ENCODE data around the gene IGF2R.
"Not testable (repeated sequence)": the region's sequence is repeated elsewhere in the genome, so short reads cannot be mapped to it uniquely, and the experiment has no call there.

Gene IGF2R

GRCh38 chr6:160077526-160077925, 108.6 kb downstream of the IGF2R start:
- DNase-seq (ENCODE audit: low read depth), result no peak

GRCh38 chr6:160078883-160079685, 110.2 kb downstream of the IGF2R start:
- no peak for DNase-seq (ENCODE audit: low read depth)

GRCh38 chr6:160079686-160080043, 110.8 kb downstream of the IGF2R start:
- no peak for DNase-seq (ENCODE audit: low read depth)

GRCh38 chr6:160080097-160080496, 111.2 kb downstream of the IGF2R start:
- DNase-seq (ENCODE audit: low read depth), result no peak

GRCh38 chr6:160081398-160081797, 112.5 kb downstream of the IGF2R start:
- DNase-seq (ENCODE audit: low read depth), result no peak

- DNase-seq (ENCODE audit: low read depth), result no peak
Measured at GRCh38 chr6:160082627-160083026, 113.7 kb downstream of the IGF2R start.

GRCh38 chr6:160084198-160084776, 115.4 kb downstream of the IGF2R start:
- DNase-seq (ENCODE audit: low read depth), result no peak

- no peak for DNase-seq (ENCODE audit: low read depth)
Measured at GRCh38 chr6:160085226-160085625, 116.3 kb downstream of the IGF2R start.

- DNase-seq (ENCODE audit: low read depth), result no peak
Measured at GRCh38 chr6:160085713-160086505, 117.0 kb downstream of the IGF2R start.

- DNase-seq (ENCODE audit: low read depth), result no peak
Measured at GRCh38 chr6:160086754-160087153, 117.9 kb downstream of the IGF2R start.

GRCh38 chr6:160088069-160088783, 119.3 kb downstream of the IGF2R start:
- no peak for DNase-seq (ENCODE audit: low read depth)

- DNase-seq (ENCODE audit: low read depth), result no peak
Measured at GRCh38 chr6:160088784-160089533, 120.1 kb downstream of the IGF2R start.

- no peak for DNase-seq (ENCODE audit: low read depth)
Measured at GRCh38 chr6:160089534-160089897, 120.6 kb downstream of the IGF2R start.

- not testable (repeated sequence) for DNase-seq (ENCODE audit: low read depth)
Measured at GRCh38 chr6:160090442-160091239, 121.8 kb downstream of the IGF2R start.

- DNase-seq (ENCODE audit: low read depth), result not testable (repeated sequence)
Measured at GRCh38 chr6:160092176-160092575, 123.3 kb downstream of the IGF2R start.

GRCh38 chr6:160092602-160093001, 123.7 kb downstream of the IGF2R start:
- no peak for DNase-seq (ENCODE audit: low read depth)

GRCh38 chr6:160093061-160093460, 124.2 kb downstream of the IGF2R start:
- DNase-seq (ENCODE audit: low read depth), result no peak

- no peak for DNase-seq (ENCODE audit: low read depth)
Measured at GRCh38 chr6:160093946-160094345, 125.1 kb downstream of the IGF2R start.

- no peak for DNase-seq (ENCODE audit: low read depth)
Measured at GRCh38 chr6:160095146-160095845, 126.4 kb downstream of the IGF2R start.

Data from activated T-helper 9 cell treated with anti-CD3 and anti-CD28 coated beads, Interleukin-2, amount 50 U/mL, for 16 hours (primary cell).